ENCODE results near the gene SLC26A5.

DNA sequence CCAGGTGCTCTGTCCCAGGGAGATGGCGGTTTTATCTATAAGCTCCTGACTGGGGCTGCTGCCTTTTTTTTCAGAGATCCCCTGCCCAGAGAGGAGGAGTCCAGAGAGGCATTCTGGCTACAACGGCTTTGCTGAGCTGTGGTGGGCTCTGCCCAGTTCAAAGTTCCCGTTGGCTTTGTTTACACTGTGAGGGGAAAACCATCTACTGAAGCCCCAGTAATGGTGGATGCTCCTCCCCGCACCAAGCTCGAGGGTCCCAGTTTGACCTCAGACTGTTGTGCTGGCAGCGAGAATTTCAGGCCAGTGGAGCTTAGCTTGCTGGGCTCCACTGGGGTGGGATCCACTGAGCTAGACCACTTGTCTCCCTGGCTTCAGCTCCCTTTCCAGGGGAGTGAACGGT is 16.4 kb upstream of the SLC26A5 start:
- TF ChIP-seq CREB1 (IDR thresholded peaks at IDR 0.05; ENCODE audit: low read depth): no peak
- TF ChIP-seq YY1 (IDR thresholded peaks at IDR 0.05; ENCODE audit: low read depth): no peak
- TF ChIP-seq TAF1 (IDR thresholded peaks at IDR 0.05; ENCODE audit: low read depth): no peak
- TF ChIP-seq CEBPB (IDR thresholded peaks at IDR 0.05): no peak
- no peak for TF ChIP-seq FOXM1 (IDR thresholded peaks at IDR 0.05; ENCODE audit: borderline replicate concordance, low read depth)
- no peak for TF ChIP-seq EP300 (IDR thresholded peaks at IDR 0.05; ENCODE audit: borderline replicate concordance)
- TF ChIP-seq EGR1 (IDR thresholded peaks at IDR 0.05): no peak
- TF ChIP-seq REST (IDR thresholded peaks at IDR 0.05; ENCODE audit: low read depth): no peak
- no peak for TF ChIP-seq USF1 (IDR thresholded peaks at IDR 0.05)

All from Ishikawa (cell line).